ENCODE measurements around the gene OLFML1. TPM values are rescaled to one million over a fixed set of nuclear protein-coding genes. Genes with fewer than 3 reads are reported as not detected.

OLFML1 gene
- 0.94 TPM for total RNA-seq

GRCh38 chr11:7485186-7486097, at the start of gene OLFML1:
TSS of gene OLFML1 (plus strand) at chr11:7485506. CDS start at chr11:7485876, 370 bp downstream.

GRCh38 chr11:7513234-7514098, 28.2 kb downstream of the OLFML1 start, which contains the start of gene PPFIBP2:
TSS of gene PPFIBP2 (plus strand) at chr11:7513999. CDS start at chr11:7549476, 35,477 bp downstream.

Other genes with a start within 250 kb of the OLFML1 start
- gene SYT9, start 233.6 kb upstream of the OLFML1 start, total RNA-seq = 7.2 TPM
- 15.0 TPM for gene PPFIBP2, start 28.5 kb downstream of the OLFML1 start, total RNA-seq
- 1.6 TPM for gene CYB5R2, start 188.0 kb downstream of the OLFML1 start, total RNA-seq
- gene OVCH2, start 221.0 kb downstream of the OLFML1 start, total RNA-seq = not detected